DND-41 (cell line): ENCODE results near the gene OLIG2.

Experiments used
- CTCF ChIP-seq: IDR thresholded peaks from 2 replicates; pipeline ENCODE4 v1.5.1; 2012; ENCODE audit warnings: borderline replicate concordance, low read length, moderate library complexity, mild to moderate bottlenecking; ENCODE audit not compliant: poor library complexity, severe bottlenecking; ENCODE audit errors: extremely low read depth
- EZH2 ChIP-seq: IDR thresholded peaks from 3 replicates; pipeline ENCODE4 v1.6.1; 2012; ENCODE audit warnings: borderline replicate concordance, low read depth, mild to moderate bottlenecking, moderate library complexity, low read length, inconsistent platforms; ENCODE audit not compliant: severe bottlenecking

GRCh38 chr21:33063907-33064622 is 38.3 kb downstream of the OLIG2 start:
- TF ChIP-seq CTCF, result no peak
- no peak for TF ChIP-seq EZH2
